Loucy (cell line): ENCODE measurements around the gene RNU7-1.

Source experiments
- CTCF ChIP-seq: fragments of 200-600 bp; sonication (generic); conservative IDR thresholded peaks from 2 replicates; pipeline ENCODE4 v1.5.1; 2014; ENCODE audit warnings: mild to moderate bottlenecking, antibody characterized with exemption, low read length
- EZH2phosphoT487 ChIP-seq: fragments of 200-600 bp; IDR thresholded peaks from 2 replicates; pipeline ENCODE4 v1.6.1; 2018; ENCODE audit warnings: antibody characterized with exemption, mild to moderate bottlenecking, moderate library complexity, borderline replicate concordance

DNA sequence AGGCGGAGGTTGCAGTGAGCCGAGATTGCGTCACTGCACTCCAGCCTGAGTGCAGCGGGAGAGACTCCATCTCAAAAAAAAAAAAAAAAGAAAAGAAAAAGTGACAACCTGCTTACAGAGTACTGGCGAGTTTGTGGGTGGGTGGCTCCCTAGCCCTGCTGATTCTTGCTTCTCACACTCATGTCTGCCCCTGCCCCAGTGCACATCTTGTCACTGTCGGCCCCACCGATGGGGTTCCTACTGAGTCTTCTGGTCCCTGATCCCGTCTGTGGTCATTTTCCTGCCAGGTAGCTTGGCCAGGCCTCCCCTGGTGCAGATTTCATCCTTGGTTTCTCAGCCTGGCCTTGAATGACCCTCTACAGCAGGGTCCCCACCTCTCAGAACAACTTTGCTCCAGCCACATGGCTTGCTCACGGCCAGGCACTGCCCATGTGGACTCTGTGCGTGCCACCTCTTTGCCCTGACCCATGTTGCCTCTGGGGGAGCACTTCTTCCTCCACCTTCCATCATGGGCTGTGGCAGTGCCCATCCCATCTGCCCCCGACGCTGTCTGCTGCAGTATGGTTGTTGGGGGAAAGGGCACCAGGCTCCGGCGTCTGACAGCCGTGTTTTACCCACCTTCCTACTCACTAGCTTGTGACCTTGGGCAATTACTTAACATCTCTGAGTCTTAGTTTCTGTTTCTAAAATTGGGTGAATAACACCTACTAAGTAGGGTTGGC is 5.4 kb downstream of the RNU7-1 start:
- TF ChIP-seq CTCF: peak; percentile 51
- TF ChIP-seq EZH2phosphoT487: no peak
